K562 (cell line): ENCODE data around the gene USF2. TPM values are rescaled to one million over a fixed set of nuclear protein-coding genes. Genes with fewer than 3 reads are reported as not detected.

ENCODE experiments used
- CC2D1A ChIP-seq: fragments of 450-650 bp; IDR thresholded peaks from 2 replicates; pipeline ENCODE4 v1.6.1; 2017; ENCODE audit warnings: mild to moderate bottlenecking
- CREBBP ChIP-seq: IDR thresholded peaks from one replicate; pipeline ENCODE4 v1.6.1; 2012; ENCODE audit warnings: low read depth, mild to moderate bottlenecking, control low read depth, inconsistent platforms, low read length
- CREM ChIP-seq: IDR thresholded peaks from 2 replicates; pipeline ENCODE4 v1.6.1; 2014; ENCODE audit warnings: antibody characterized with exemption, low read depth
- E2F5 ChIP-seq: sonication (generic); formaldehyde crosslinking; IDR thresholded peaks from 2 replicates; pipeline ENCODE4 v1.8.0; 2022; ENCODE audit warnings: mild to moderate bottlenecking, missing genetic modification reagents
- ELK1 ChIP-seq: sonication (generic); formaldehyde crosslinking; IDR thresholded peaks from 2 replicates; pipeline ENCODE4 v1.8.1; 2022; ENCODE audit warnings: missing genetic modification reagents
- GTF2B ChIP-seq: IDR thresholded peaks from 2 replicates; pipeline ENCODE4 v1.6.1; 2011; ENCODE audit not compliant: insufficient read length; ENCODE audit errors: extremely low read depth
- HIVEP1 ChIP-seq: fragments of 250-450 bp; sonication (Bioruptor Pico); IDR thresholded peaks from 2 replicates; pipeline ENCODE4 v1.4.0; 2020; ENCODE audit warnings: mild to moderate bottlenecking
- LCOR ChIP-seq: sonication (generic); formaldehyde crosslinking; IDR thresholded peaks from 2 replicates; pipeline ENCODE4 v1.8.0; 2022; ENCODE audit warnings: mild to moderate bottlenecking, missing genetic modification reagents
- NELFE ChIP-seq: IDR thresholded peaks from 2 replicates; pipeline ENCODE4 v1.6.1; 2011; ENCODE audit warnings: mild to moderate bottlenecking; ENCODE audit not compliant: insufficient read depth, insufficient read length
- RAD51 ChIP-seq: fragments of 450-650 bp; IDR thresholded peaks from 2 replicates; pipeline ENCODE4 v1.7.1; 2016; ENCODE audit warnings: low read depth, mild to moderate bottlenecking, borderline replicate concordance
- RHOXF2B ChIP-seq: fragments of 250-450 bp; sonication (Bioruptor Pico); conservative IDR thresholded peaks from 2 replicates; pipeline ENCODE4 v1.5.1; 2021
- SIN3B ChIP-seq: fragments of 450-650 bp; IDR thresholded peaks from 2 replicates; pipeline ENCODE4 v1.6.1; 2017; ENCODE audit warnings: low read depth, mild to moderate bottlenecking, moderate library complexity
- SRSF7 ChIP-seq: fragments of 200-400 bp; formaldehyde crosslinking; optimal IDR thresholded peaks from 2 replicates; pipeline ENCODE3; 2017; ENCODE audit warnings: mild to moderate bottlenecking, low read depth, low read length
- TAF1 ChIP-seq: IDR thresholded peaks from 2 replicates; pipeline ENCODE4 v1.6.1; 2011; ENCODE audit warnings: mild to moderate bottlenecking, low read length, moderate library complexity; ENCODE audit not compliant: insufficient read depth, control insufficient read depth, severe bottlenecking; ENCODE audit errors: extremely low read depth
- THAP12 ChIP-seq: fragments of 250-450 bp; sonication (Bioruptor Pico); IDR thresholded peaks from 2 replicates; pipeline ENCODE4 v1.9.0; 2021; ENCODE audit warnings: mild to moderate bottlenecking, inconsistent platforms
- THRAP3 ChIP-seq: fragments of 450-650 bp; IDR thresholded peaks from 2 replicates; pipeline ENCODE4 v1.6.1; 2016; ENCODE audit warnings: mild to moderate bottlenecking, inconsistent platforms, borderline replicate concordance
- TSC22D4 ChIP-seq: fragments of 450-650 bp; IDR thresholded peaks from 2 replicates; pipeline ENCODE4 v1.6.1; 2016; ENCODE audit warnings: missing genetic modification characterization, missing biosample characterization, control low read depth
- ZNF133 ChIP-seq: fragments of 250-450 bp; sonication (Bioruptor Pico); IDR thresholded peaks from 2 replicates; pipeline ENCODE4 v1.4.0; 2020; ENCODE audit warnings: mild to moderate bottlenecking
- ZNF445 ChIP-seq: fragments of 250-450 bp; sonication (Bioruptor Pico); IDR thresholded peaks from 2 replicates; pipeline ENCODE4 v1.4.0; 2020; ENCODE audit warnings: low read depth, mild to moderate bottlenecking, moderate library complexity
- ZNF511 ChIP-seq: sonication (generic); formaldehyde crosslinking; IDR thresholded peaks from 2 replicates; pipeline ENCODE4 v1.8.0; 2022; ENCODE audit warnings: mild to moderate bottlenecking, missing genetic modification reagents
- ZNF699 ChIP-seq: fragments of 250-450 bp; sonication (Bioruptor Pico); IDR thresholded peaks from 2 replicates; pipeline ENCODE4 v1.8.0; 2021; ENCODE audit warnings: mild to moderate bottlenecking, moderate library complexity; ENCODE audit not compliant: insufficient replicate concordance
- ZNF75A ChIP-seq: fragments of 450-650 bp; formaldehyde crosslinking; IDR thresholded peaks from 2 replicates; pipeline ENCODE4 v1.4.0; 2020; ENCODE audit warnings: mild to moderate bottlenecking
- polyA plus RNA-seq, 8 experiments: library from polyadenylated mRNA; depleted of rRNA in 4 of 8; stranded (reverse) in 5 of 8; unstranded in 3 of 8; fragments of >200 nt; fragmentation: Nextera tagmentation in 2 of 8; fragmentation: Illumina TruSeq in 1 of 8; extraction: Ambion mirVana in 2 of 8; extraction: Trizol in 1 of 8; gene quantifications; 2 replicates each; pipeline versions ENCODE4 v1.2.1 to v1.2.3, GENCODE V29; 2011 to 2014; ENCODE audit warnings: inconsistent platforms in 1 of 8, missing spikeins in 1 of 8
- total RNA-seq, 7 experiments: library from RNA; depleted of rRNA in 6 of 7; stranded (reverse); fragments of >200 nt in 6 of 7; fragmentation: Illumina TruSeq in 2 of 7; extraction: Trizol in 2 of 7; gene quantifications; 2 replicates each; pipeline versions ENCODE4 v1.2.1 to v1.2.3, GENCODE V29; 2011 to 2021; ENCODE audit warnings: low replicate concordance in 1 of 7

Gene USF2
- total and polyA plus RNA-seq, 9 of the 15 experiments (the other 6 are each of a cell fraction or from before 2014, with no cell fraction given), result 0.27 to 93.7 (median 58.4) TPM

GRCh38 chr19:35223084-35223790 lies 45.5 kb upstream of the USF2 start (continued):
- no peak for TF ChIP-seq SIN3B
- TF ChIP-seq TAF1, result no peak
- TF ChIP-seq SRSF7, result no peak
- no peak for TF ChIP-seq NELFE
- TF ChIP-seq CREM, result no peak
- TF ChIP-seq ZNF699 (CRISPR knock-in tag), result no peak
- TF ChIP-seq RAD51, result no peak
- no peak for TF ChIP-seq LCOR (CRISPR knock-in tag)
- no peak for TF ChIP-seq E2F5 (CRISPR knock-in tag)
- TF ChIP-seq ZNF133 (CRISPR knock-in tag), result no peak
- TF ChIP-seq TSC22D4, result no peak
- no peak for TF ChIP-seq CREBBP
- no peak for TF ChIP-seq RHOXF2B (CRISPR knock-in tag)
- no peak for TF ChIP-seq THRAP3
- no peak for TF ChIP-seq ZNF75A (CRISPR knock-in tag)
- TF ChIP-seq HIVEP1 (CRISPR knock-in tag), result no peak
- no peak for TF ChIP-seq ELK1 (CRISPR knock-in tag)
- TF ChIP-seq ZNF445 (CRISPR knock-in tag), result no peak
- TF ChIP-seq CC2D1A, result no peak
- no peak for TF ChIP-seq THAP12 (CRISPR knock-in tag)
- no peak for TF ChIP-seq GTF2B
- TF ChIP-seq ZNF511 (CRISPR knock-in tag), result no peak
